Neural progenitor cell (in vitro differentiated cells): ENCODE measurements around the gene ARHGEF37.

ENCODE experiments used
- CTCF ChIP-seq: fragments of 200-600 bp; sonication (generic); IDR thresholded peaks from 2 replicates; pipeline ENCODE4 v1.5.1; 2017; ENCODE audit warnings: antibody characterized with exemption, mild to moderate bottlenecking
- EZH2 ChIP-seq: fragments of 200-600 bp; sonication (generic); IDR thresholded peaks from 2 replicates; pipeline ENCODE4 v1.6.1; 2017; ENCODE audit warnings: antibody characterized with exemption, mild to moderate bottlenecking, moderate library complexity
- EZH2phosphoT487 ChIP-seq: fragments of 200-600 bp; sonication (generic); IDR thresholded peaks from 2 replicates; pipeline ENCODE4 v1.6.1; 2017; ENCODE audit warnings: antibody characterized with exemption

GRCh38 chr5:149581192-149581861 lies at the start of gene ARHGEF37:
- TF ChIP-seq EZH2 (peak; percentile 30), CTCF (no peak), EZH2phosphoT487 (no peak)
